ENCODE data around the gene GPRIN3.
"Not testable (repeated sequence)": the region's sequence is repeated elsewhere in the genome, so short reads cannot be mapped to it uniquely, and the experiment has no call there.

Gene GPRIN3

DNA sequence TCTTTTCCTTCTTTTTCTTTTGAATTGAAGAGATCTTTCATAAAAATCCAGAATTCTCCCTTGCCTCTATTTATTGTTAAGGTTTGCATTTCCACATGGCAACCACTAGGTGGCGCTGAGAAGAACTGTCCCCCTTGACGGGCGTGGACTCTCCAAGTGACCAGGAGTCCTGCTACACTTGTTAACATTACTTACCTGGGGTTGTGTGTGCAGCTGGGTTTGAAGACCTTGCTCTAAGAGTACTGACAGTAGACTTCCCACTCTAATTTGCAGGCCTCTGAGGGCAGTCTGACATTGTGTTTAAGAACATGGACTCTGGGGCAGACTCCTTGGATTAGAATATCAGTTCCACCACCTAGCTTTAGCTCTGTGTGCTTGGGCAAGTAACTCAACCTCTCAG is 52.8 kb downstream of the GPRIN3 start:
- Histone ChIP-seq H3K79me2 (ENCODE audit: insufficient read depth, low read length) (no peaks in the 10 kb centered on the region), H3K9ac (ENCODE audit: low read depth, low read length) (no peak overlapping the region), H3K36me3 (ENCODE audit: insufficient read depth, low read length) (no peaks in the 10 kb centered on the region), H3K27me3 (ENCODE audit: insufficient read depth, low read length, poor library complexity) (no peaks in the 10 kb centered on the region), H4K20me1 (ENCODE audit: insufficient read depth, low read length) (no peaks in the 10 kb centered on the region), H3K9me3 (ENCODE audit: insufficient read depth, low read length, severe bottlenecking) (no peaks in the 10 kb centered on the region), H3K4me1 (ENCODE audit: insufficient read depth, low read length) (no peaks in the 10 kb centered on the region), H3K4me2 (ENCODE audit: insufficient read depth, low read length) (no peak overlapping the region), H2AFZ (ENCODE audit: low read depth, low read length) (no peak overlapping the region), H3K27ac (ENCODE audit: low read length) (no peak overlapping the region), H3K4me3 (ENCODE audit: low read depth in 1 of 2, low read length in 2 of 2) (no peak overlapping the region)
- ATAC-seq (ENCODE audit: insufficient read depth, low read depth) (peak; percentile 57), DNase-seq (peak; percentile 26)
- no peak for TF ChIP-seq EZH2 (IDR thresholded peaks at IDR 0.05; ENCODE audit: borderline replicate concordance, low read depth, low read length, severe bottlenecking)
- TF ChIP-seq, protein P1, sequence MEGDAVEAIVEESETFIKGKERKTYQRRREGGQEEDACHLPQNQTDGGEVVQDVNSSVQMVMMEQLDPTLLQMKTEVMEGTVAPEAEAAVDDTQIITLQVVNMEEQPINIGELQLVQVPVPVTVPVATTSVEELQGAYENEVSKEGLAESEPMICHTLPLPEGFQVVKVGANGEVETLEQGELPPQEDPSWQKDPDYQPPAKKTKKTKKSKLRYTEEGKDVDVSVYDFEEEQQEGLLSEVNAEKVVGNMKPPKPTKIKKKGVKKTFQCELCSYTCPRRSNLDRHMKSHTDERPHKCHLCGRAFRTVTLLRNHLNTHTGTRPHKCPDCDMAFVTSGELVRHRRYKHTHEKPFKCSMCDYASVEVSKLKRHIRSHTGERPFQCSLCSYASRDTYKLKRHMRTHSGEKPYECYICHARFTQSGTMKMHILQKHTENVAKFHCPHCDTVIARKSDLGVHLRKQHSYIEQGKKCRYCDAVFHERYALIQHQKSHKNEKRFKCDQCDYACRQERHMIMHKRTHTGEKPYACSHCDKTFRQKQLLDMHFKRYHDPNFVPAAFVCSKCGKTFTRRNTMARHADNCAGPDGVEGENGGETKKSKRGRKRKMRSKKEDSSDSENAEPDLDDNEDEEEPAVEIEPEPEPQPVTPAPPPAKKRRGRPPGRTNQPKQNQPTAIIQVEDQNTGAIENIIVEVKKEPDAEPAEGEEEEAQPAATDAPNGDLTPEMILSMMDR (IDR thresholded peaks at IDR 0.05; ENCODE audit: borderline replicate concordance, extremely low read depth, low read length, poor library complexity, severe bottlenecking) = peak; percentile 79

DNA sequence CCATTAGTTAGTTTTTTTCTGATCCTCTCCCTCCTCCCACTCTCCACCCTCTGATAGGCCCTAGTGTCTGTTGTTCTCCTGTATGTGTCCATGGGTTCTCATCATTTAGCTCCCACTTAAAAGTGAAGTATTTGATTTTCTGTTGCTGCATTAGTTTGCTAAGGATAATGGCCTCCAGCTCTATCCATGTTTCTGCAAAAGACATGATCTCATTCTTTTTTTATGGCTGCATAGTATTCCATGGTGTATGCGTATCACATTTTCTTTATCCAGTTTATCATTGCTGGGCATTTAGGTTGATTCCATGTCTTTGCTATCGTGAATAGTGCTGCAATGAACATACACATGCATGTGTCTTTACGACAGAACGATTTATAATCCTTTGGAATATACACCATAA is 53.3 kb downstream of the GPRIN3 start:
- H3K27ac ChIP-seq (ENCODE audit: low read length); H3K36me3 ChIP-seq (ENCODE audit: insufficient read depth, low read length); H2AFZ ChIP-seq (ENCODE audit: low read depth, low read length); H3K9ac ChIP-seq (ENCODE audit: low read depth, low read length); ATAC-seq (ENCODE audit: insufficient read depth, low read depth); H3K4me1 ChIP-seq (ENCODE audit: insufficient read depth, low read length); H3K79me2 ChIP-seq (ENCODE audit: insufficient read depth, low read length); H4K20me1 ChIP-seq (ENCODE audit: insufficient read depth, low read length); H3K4me3 ChIP-seq (ENCODE audit: low read depth in 1 of 2, low read length in 2 of 2); H3K9me3 ChIP-seq (ENCODE audit: insufficient read depth, low read length, severe bottlenecking); DNase-seq; H3K27me3 ChIP-seq (ENCODE audit: insufficient read depth, low read length, poor library complexity); H3K4me2 ChIP-seq (ENCODE audit: insufficient read depth, low read length): not testable (repeated sequence)

DNA sequence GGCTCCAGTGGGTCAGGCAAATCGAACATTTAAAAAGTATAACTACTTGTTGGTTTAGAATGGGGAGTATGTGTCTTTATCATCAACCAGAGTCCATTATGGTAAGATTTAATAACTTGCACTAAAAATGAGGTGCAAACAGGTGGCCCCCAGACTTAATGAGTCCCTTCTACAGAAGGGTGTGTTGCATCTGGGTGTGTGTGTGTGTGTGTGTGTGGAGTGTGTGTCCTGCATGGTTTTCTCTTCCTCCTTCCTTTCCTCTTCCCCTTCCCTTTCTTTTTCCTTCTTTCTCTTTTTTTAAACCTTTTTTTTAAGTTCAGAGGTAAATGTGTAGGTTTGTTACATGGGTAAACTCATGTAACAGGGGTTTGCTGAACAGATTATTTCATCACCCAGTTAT is 53.7 kb downstream of the GPRIN3 start:
- H3K4me3 ChIP-seq (ENCODE audit: low read depth in 1 of 2, low read length in 2 of 2) = no peak overlapping the region
- DNase-seq = no peak
- no peak overlapping the region for H3K4me2 ChIP-seq (ENCODE audit: insufficient read depth, low read length)
- H3K9me3 ChIP-seq (ENCODE audit: insufficient read depth, low read length, severe bottlenecking) = no peaks in the 10 kb centered on the region
- no peaks in the 10 kb centered on the region for H3K27me3 ChIP-seq (ENCODE audit: insufficient read depth, low read length, poor library complexity)
- H3K27ac ChIP-seq (ENCODE audit: low read length) = no peak overlapping the region
- no peaks in the 10 kb centered on the region for H3K79me2 ChIP-seq (ENCODE audit: insufficient read depth, low read length)
- no peak overlapping the region for H3K9ac ChIP-seq (ENCODE audit: low read depth, low read length)
- TF ChIP-seq, protein P1 (IDR thresholded peaks at IDR 0.05; ENCODE audit: borderline replicate concordance, extremely low read depth, low read length, poor library complexity, severe bottlenecking) = no peak
- no peak for TF ChIP-seq EZH2 (IDR thresholded peaks at IDR 0.05; ENCODE audit: borderline replicate concordance, low read depth, low read length, severe bottlenecking)
- no peaks in the 10 kb centered on the region for H3K36me3 ChIP-seq (ENCODE audit: insufficient read depth, low read length)
- no peaks in the 10 kb centered on the region for H3K4me1 ChIP-seq (ENCODE audit: insufficient read depth, low read length)
- H2AFZ ChIP-seq (ENCODE audit: low read depth, low read length) = no peak overlapping the region
- ATAC-seq (ENCODE audit: insufficient read depth, low read depth) = no peak
- H4K20me1 ChIP-seq (ENCODE audit: insufficient read depth, low read length) = no peaks in the 10 kb centered on the region

DNA sequence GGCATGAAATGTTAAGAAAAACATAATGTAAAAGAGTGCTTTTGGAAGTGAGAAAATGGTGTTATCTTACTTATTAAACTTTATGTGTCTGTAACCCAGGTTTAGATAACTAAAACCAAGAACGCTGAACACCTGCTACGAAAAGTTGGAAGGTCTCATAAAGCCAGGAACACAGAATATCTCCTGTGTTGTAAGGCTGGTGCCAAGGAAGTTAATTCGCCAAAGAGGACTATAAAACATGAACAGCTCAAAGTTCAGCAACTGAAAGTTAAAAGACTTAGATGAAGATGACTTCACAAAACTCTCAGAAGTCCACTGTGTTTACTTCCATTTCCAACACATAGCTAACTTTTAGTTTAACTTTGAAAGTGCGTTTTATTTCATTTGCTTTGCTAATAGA is 54.3 kb downstream of the GPRIN3 start:
- Histone ChIP-seq H3K4me3 (ENCODE audit: low read depth in 1 of 2, low read length in 2 of 2) (no peak overlapping the region), H2AFZ (ENCODE audit: low read depth, low read length) (no peak overlapping the region), H3K4me2 (ENCODE audit: insufficient read depth, low read length) (no peak overlapping the region), H3K9me3 (ENCODE audit: insufficient read depth, low read length, severe bottlenecking) (no peaks in the 10 kb centered on the region), H4K20me1 (ENCODE audit: insufficient read depth, low read length) (no peaks in the 10 kb centered on the region), H3K27me3 (ENCODE audit: insufficient read depth, low read length, poor library complexity) (no peaks in the 10 kb centered on the region), H3K9ac (ENCODE audit: low read depth, low read length) (no peak overlapping the region), H3K36me3 (ENCODE audit: insufficient read depth, low read length) (no peaks in the 10 kb centered on the region), H3K27ac (ENCODE audit: low read length) (no peak overlapping the region), H3K4me1 (ENCODE audit: insufficient read depth, low read length) (no peaks in the 10 kb centered on the region), H3K79me2 (ENCODE audit: insufficient read depth, low read length) (no peaks in the 10 kb centered on the region)
- TF ChIP-seq, protein P1 (IDR thresholded peaks at IDR 0.05; ENCODE audit: borderline replicate concordance, extremely low read depth, low read length, poor library complexity, severe bottlenecking) = no peak
- no peak for DNase-seq
- no peak for ATAC-seq (ENCODE audit: insufficient read depth, low read depth)

Data from DND-41 (cell line).